H9 (cell line): Measurements from ENCODE around the gene MAGI1. TPM values are rescaled to one million over a fixed set of nuclear protein-coding genes. Genes with fewer than 3 reads are reported as not detected.

ENCODE experiments used
- DNase-seq: peaks from one replicate; pipeline ENCODE4 v3.0.0-alpha.2; 2017
- H2AFZ ChIP-seq: one replicate; pipeline ENCODE4 v1.6.1; 2013; ENCODE audit warnings: mild to moderate bottlenecking, low read length, control low read depth, moderate library complexity
- H2AK5ac ChIP-seq: 2 replicates; pipeline ENCODE4 v1.6.1; 2013; ENCODE audit warnings: low read length, control low read depth, mixed read lengths; ENCODE audit not compliant: insufficient read length
- H2BK120ac ChIP-seq: one replicate; pipeline ENCODE4 v1.6.1; 2013; ENCODE audit warnings: low read depth, mild to moderate bottlenecking, low read length, control low read depth, inconsistent platforms; ENCODE audit not compliant: poor library complexity, severe bottlenecking
- H2BK12ac ChIP-seq: 2 replicates; pipeline ENCODE4 v1.6.1; 2013; ENCODE audit warnings: low read length, control low read depth, mixed read lengths, low read depth; ENCODE audit not compliant: insufficient read length
- H2BK15ac ChIP-seq: 2 replicates; pipeline ENCODE4 v1.6.1; 2013; ENCODE audit warnings: low read depth, low read length, control low read depth
- H2BK20ac ChIP-seq: one replicate; pipeline ENCODE4 v1.6.1; 2013; ENCODE audit warnings: low read depth, mild to moderate bottlenecking, low read length, control low read depth, inconsistent platforms; ENCODE audit not compliant: poor library complexity, severe bottlenecking
- H2BK5ac ChIP-seq: 2 replicates; pipeline ENCODE4 v1.6.1; 2013; ENCODE audit warnings: low read length, control low read depth, mixed read lengths; ENCODE audit not compliant: insufficient read length
- H3K14ac ChIP-seq: 2 replicates; pipeline ENCODE4 v1.6.1; 2013; ENCODE audit warnings: low read length, control low read depth; ENCODE audit not compliant: insufficient read depth
- H3K18ac ChIP-seq: 2 replicates; pipeline ENCODE4 v1.6.1; 2013; ENCODE audit warnings: low read depth, mild to moderate bottlenecking, mixed read lengths, low read length, control low read depth; ENCODE audit not compliant: insufficient read length
- H3K23ac ChIP-seq: 2 replicates; pipeline ENCODE4 v1.6.1; 2013; ENCODE audit warnings: low read length, control low read depth, mixed read lengths, low read depth; ENCODE audit not compliant: insufficient read length
- H3K23me2 ChIP-seq: 2 replicates; pipeline ENCODE4 v1.6.1; 2013; ENCODE audit warnings: low read depth, mild to moderate bottlenecking, mixed read lengths, low read length, control low read depth; ENCODE audit not compliant: insufficient read length, poor library complexity, severe bottlenecking
- H3K27ac ChIP-seq: 2 replicates; pipeline ENCODE4 v1.5.1; 2013; ENCODE audit warnings: low read length, control low read depth, mixed read lengths, low read depth; ENCODE audit not compliant: insufficient read length
- H3K27me3 ChIP-seq: 2 replicates; pipeline ENCODE4 v1.6.1; 2013; ENCODE audit warnings: low read length, control low read depth, inconsistent platforms; ENCODE audit not compliant: insufficient read depth
- H3K4ac ChIP-seq: 2 replicates; pipeline ENCODE4 v1.6.1; 2013; ENCODE audit warnings: low read depth, mild to moderate bottlenecking, control low read depth, inconsistent platforms, low read length, moderate library complexity
- H3K4me1 ChIP-seq: 2 replicates; pipeline ENCODE4 v1.6.1; 2013; ENCODE audit warnings: low read length, control low read depth, inconsistent platforms; ENCODE audit not compliant: insufficient read depth
- H3K4me2 ChIP-seq: 2 replicates; pipeline ENCODE4 v1.6.1; 2013; ENCODE audit warnings: low read length, control low read depth, mixed read lengths; ENCODE audit not compliant: insufficient read length, insufficient read depth
- H3K56ac ChIP-seq: 2 replicates; pipeline ENCODE4 v1.6.1; 2013; ENCODE audit warnings: low read depth, mild to moderate bottlenecking, mixed read lengths, low read length, control low read depth; ENCODE audit not compliant: insufficient read length
- H3K79me1 ChIP-seq: 2 replicates; pipeline ENCODE4 v1.6.1; 2013; ENCODE audit warnings: low read depth, mild to moderate bottlenecking, moderate library complexity, low read length, control low read depth, inconsistent platforms; ENCODE audit not compliant: insufficient read depth, poor library complexity, severe bottlenecking
- H3K79me2 ChIP-seq: 2 replicates; pipeline ENCODE4 v1.6.1; 2013; ENCODE audit warnings: low read length, control low read depth, inconsistent platforms; ENCODE audit not compliant: insufficient read depth
- H3K9ac ChIP-seq: 2 replicates; pipeline ENCODE4 v1.6.1; 2013; ENCODE audit warnings: low read length, control low read depth, mixed read lengths; ENCODE audit not compliant: insufficient read length; ENCODE audit errors: extremely low read depth
- H3K9me3 ChIP-seq: one replicate; pipeline ENCODE4 v1.6.1; 2013; ENCODE audit warnings: low read depth, low read length, inconsistent platforms; ENCODE audit not compliant: control insufficient read depth
- H3T11ph ChIP-seq: one replicate; pipeline ENCODE4 v1.6.1; 2013; ENCODE audit warnings: mild to moderate bottlenecking, low read length, control low read depth, inconsistent platforms
- H4K20me1 ChIP-seq: one replicate; pipeline ENCODE4 v1.6.1; 2013; ENCODE audit not compliant: control insufficient read depth, insufficient read length, insufficient read depth
- H4K5ac ChIP-seq: 2 replicates; pipeline ENCODE4 v1.6.1; 2013; ENCODE audit warnings: low read depth, mild to moderate bottlenecking, mixed read lengths, low read length, control low read depth; ENCODE audit not compliant: insufficient read length
- H4K8ac ChIP-seq: replicated peaks from 2 replicates; pipeline ENCODE4 v1.6.1; 2013; ENCODE audit warnings: low read length, control low read depth, mixed read lengths, low read depth; ENCODE audit not compliant: insufficient read length
- H4K91ac ChIP-seq: 2 replicates; pipeline ENCODE4 v1.6.1; 2013; ENCODE audit warnings: low read depth, mild to moderate bottlenecking, moderate library complexity, mixed read lengths, low read length, control low read depth; ENCODE audit not compliant: insufficient read length
- H3K27ac Mint-ChIP-seq, 3 experiments: 2 replicates in 2 of 3; 3 replicates in 1 of 3; pipeline ENCODE4 v1.8.0; 2020 to 2021; ENCODE audit warnings: mixed read lengths in 3 of 3, mild to moderate bottlenecking in 1 of 3, moderate library complexity in 1 of 3
- H3K27me3 Mint-ChIP-seq: 2 replicates; pipeline ENCODE4 v1.8.0; 2021; ENCODE audit warnings: low read depth, mild to moderate bottlenecking, moderate library complexity, mixed read lengths
- H3K36me3 Mint-ChIP-seq, 3 experiments: 2 replicates in 2 of 3; 3 replicates in 1 of 3; pipeline ENCODE4 v1.8.0; 2020 to 2021; ENCODE audit warnings: low read depth in 3 of 3, mixed read lengths in 3 of 3; ENCODE audit not compliant: insufficient read depth in 1 of 3
- H3K4me1 Mint-ChIP-seq, 2 experiments: 2 replicates each; pipeline ENCODE4 v1.8.0; 2020; ENCODE audit warnings: mixed read lengths in 2 of 2
- H3K4me3 Mint-ChIP-seq, 2 experiments: 2 replicates in 1 of 2; 3 replicates in 1 of 2; pipeline ENCODE4 v1.8.0; 2020 to 2021; ENCODE audit warnings: mild to moderate bottlenecking in 2 of 2, mixed read lengths in 2 of 2, moderate library complexity in 1 of 2
- H3K9me3 Mint-ChIP-seq, 2 experiments: 2 replicates in 1 of 2; 3 replicates in 1 of 2; pipeline ENCODE4 v1.8.0; 2020; ENCODE audit warnings: mild to moderate bottlenecking in 2 of 2, mixed read lengths in 2 of 2, moderate library complexity in 1 of 2
- CTCF ChIP-seq: fragments of 200-600 bp; sonication (generic); conservative IDR thresholded peaks from 3 replicates; pipeline ENCODE4 v1.8.0; 2021; ENCODE audit warnings: antibody characterized with exemption, mild to moderate bottlenecking
- WGBS: extraction: QIAGEN DNeasy Blood & Tissue Kit; methylation state at CpG from one replicate; pipeline ENCODE4 v1.1.7; 2013; ENCODE audit warnings: missing lambda C conversion rate, low lambda C conversion rate, mixed read lengths; ENCODE audit not compliant: insufficient read length; ENCODE audit errors: extremely low coverage; 5-methylcytosine and 5-hydroxymethylcytosine counted together
- total RNA-seq: library from RNA; stranded (reverse); gene quantifications from 2 replicates; pipeline ENCODE4 v1.2.1, GENCODE V29; 2021

The MAGI1 gene
- total RNA-seq, 1 experiment from 2014 or later = 65.7 TPM

- Histone ChIP-seq H2AK5ac (no peak overlapping the region), H2AFZ (no peak overlapping the region)
- peaks cover 48 to 52% of the 10 kb centered on the region in 2 experiments for H3K4me1 Mint-ChIP-seq
These were observed 100.6 kb downstream of the MAGI1 start for GRCh38 chr3:65938147-65938546.

More at GRCh38 chr3:65938147-65938546, 100.6 kb downstream of the MAGI1 start:
- Histone ChIP-seq H3K9ac (no peak overlapping the region), H3K4ac (no peak overlapping the region), H4K20me1 (no peaks in the 10 kb centered on the region), H3K27ac (no peak overlapping the region), H3K23ac (no peak overlapping the region), H4K8ac (no peak overlapping the region), H3K18ac (no peak overlapping the region), H4K5ac (no peak overlapping the region), H3K79me1 (peaks cover 3% of the 10 kb centered on the region), H3T11ph (no peak overlapping the region), H2BK15ac (no peak overlapping the region), H3K56ac (no peak overlapping the region), H4K91ac (no peak overlapping the region), H2BK120ac (no peak overlapping the region), H3K23me2 (no peaks in the 10 kb centered on the region), H3K27me3 (no peaks in the 10 kb centered on the region), H2BK12ac (no peak overlapping the region), H2BK20ac (no peak overlapping the region), H3K9me3 (no peaks in the 10 kb centered on the region), H3K79me2 (peaks cover 2% of the 10 kb centered on the region), H3K14ac (no peak overlapping the region), H3K4me1 (peaks cover 2% of the 10 kb centered on the region; the same call in 1 of the 2 replicates), H3K4me2 (no peak overlapping the region), H2BK5ac (no peak overlapping the region)
- 0 out of 5 replicates have a peak overlapping the region, but pooled peaks of 1 of the 2 experiments have one; percentile 48 for H3K4me3 Mint-ChIP-seq
- H3K27ac Mint-ChIP-seq = no peak overlapping the region; a peak in 1 of 7 replicates
- no peak for DNase-seq
- peaks cover 4 to 5% (median 5%) of the 10 kb centered on the region in 3 experiments; a peak in 5 of 7 replicates for H3K36me3 Mint-ChIP-seq
- no peaks in the 10 kb centered on the region for H3K27me3 Mint-ChIP-seq
- no peak for TF ChIP-seq CTCF
- H3K9me3 Mint-ChIP-seq = peaks cover 4 to 5% of the 10 kb centered on the region in 2 experiments
- WGBS = no CpG with 5 or more reads among the region's 1 CpG
